Activated CD8-positive, alpha-beta memory T cell treated with anti-CD3 and anti-CD28 coated beads for 24 hours (primary cell): ENCODE results near the gene S100A7.

ENCODE experiments used
- DNase-seq: peaks from one replicate; pipeline ENCODE4 v3.0.0-alpha.2; 2020

S100A7 gene

GRCh38 chr1:153460551-153460950 is at the start of gene S100A7:
S100A7 (minus strand) TSS chr1:153460651; CDS start chr1:153459013, 1,638 bp downstream.
- DNase-seq: no peak

GRCh38 chr1:153509729-153510354 is 49.4 kb upstream of the S100A7 start:
- DNase-seq: peak; percentile 86

- no peak for DNase-seq
Observed at GRCh38 chr1:153509036-153509435, 48.6 kb upstream of the S100A7 start.

GRCh38 chr1:153507926-153508583 is 47.6 kb upstream of the S100A7 start:
- no peak for DNase-seq

- no peak for DNase-seq
Observed at GRCh38 chr1:153506831-153507413, 46.5 kb upstream of the S100A7 start.

GRCh38 chr1:153506386-153506785 is 45.9 kb upstream of the S100A7 start:
- no peak for DNase-seq

GRCh38 chr1:153505576-153505975 is 45.1 kb upstream of the S100A7 start:
- no peak for DNase-seq

GRCh38 chr1:153503766-153504165 is 43.3 kb upstream of the S100A7 start:
- DNase-seq: no peak

GRCh38 chr1:153498746-153499145 is 38.3 kb upstream of the S100A7 start:
- DNase-seq: no peak

GRCh38 chr1:153495536-153495935 is 35.1 kb upstream of the S100A7 start:
- DNase-seq: no peak

- peak; percentile 88 for DNase-seq
Observed at GRCh38 chr1:153494976-153495535, 34.6 kb upstream of the S100A7 start.

- DNase-seq: no peak
Observed at GRCh38 chr1:153493343-153493960, 33.0 kb upstream of the S100A7 start.

GRCh38 chr1:153490272-153491051 is 30.0 kb upstream of the S100A7 start:
- no peak for DNase-seq

- DNase-seq: no peak
Observed at GRCh38 chr1:153488731-153489130, 28.3 kb upstream of the S100A7 start.

GRCh38 chr1:153487707-153488106 is 27.3 kb upstream of the S100A7 start:
- DNase-seq: no peak

- no peak for DNase-seq
Observed at GRCh38 chr1:153485863-153486262, 25.4 kb upstream of the S100A7 start.

GRCh38 chr1:153483776-153484175 is 23.3 kb upstream of the S100A7 start:
- DNase-seq: no peak

- no peak for DNase-seq
Observed at GRCh38 chr1:153481124-153481523, 20.7 kb upstream of the S100A7 start.

- no peak for DNase-seq
Observed at GRCh38 chr1:153478692-153479618, 18.5 kb upstream of the S100A7 start.

- DNase-seq: no peak
Observed at GRCh38 chr1:153478047-153478691, 17.7 kb upstream of the S100A7 start.

GRCh38 chr1:153476491-153477093 is 16.1 kb upstream of the S100A7 start:
- DNase-seq: no peak
